ENCODE data around the gene PSMC3. TPM values are rescaled to one million over a fixed set of nuclear protein-coding genes. Genes with fewer than 3 reads are reported as not detected.

The PSMC3 gene
- total and polyA plus RNA-seq, 2 donors (not counting 1 experiment from before 2014, with no cell fraction given) = 36.7 to 62.7 TPM

DNA sequence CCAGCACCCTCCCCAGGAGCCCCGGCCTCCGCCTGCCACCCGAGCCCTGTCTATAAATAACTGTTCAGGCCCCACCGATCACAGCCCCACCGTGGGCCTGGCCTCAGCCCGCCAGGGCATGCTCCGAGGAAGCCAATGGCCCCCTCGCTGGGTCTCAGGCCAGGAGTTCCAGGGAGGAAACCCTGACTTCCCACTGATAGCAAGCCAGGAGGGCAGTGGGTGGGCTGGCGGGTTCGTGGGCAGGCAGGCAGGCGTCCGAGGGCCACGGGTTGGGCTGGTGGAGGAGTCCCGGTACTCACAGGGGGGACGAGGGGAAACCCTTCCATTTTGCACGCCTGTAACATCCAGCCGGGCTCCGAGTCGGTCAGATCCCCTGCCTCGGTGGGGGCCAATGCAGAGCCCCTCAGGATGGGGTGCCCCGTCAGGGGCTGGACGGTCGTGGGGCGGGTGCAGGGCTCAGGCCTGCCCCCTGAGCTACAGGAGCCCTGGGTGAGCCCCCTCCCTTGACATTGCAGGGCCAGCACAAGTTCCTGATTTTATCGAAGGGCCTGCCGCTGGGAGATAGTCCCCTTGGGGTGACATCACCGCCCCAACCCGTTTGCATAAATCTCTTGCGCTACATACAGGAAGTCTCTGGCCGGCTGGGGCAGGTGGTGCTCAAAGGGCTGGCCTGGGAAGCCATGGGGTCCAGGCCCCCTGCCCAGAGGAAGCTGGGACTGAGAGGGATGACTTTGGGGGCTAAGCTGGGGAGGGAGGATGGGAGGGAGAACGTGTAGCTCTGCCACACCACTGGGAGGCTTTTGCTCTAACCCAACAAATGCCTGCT is 48.0 kb downstream of the PSMC3 start, which contains the start of gene SPI1:
SPI1 (minus strand) TSS at position 538 of the 826 bp plus-strand sequence; CDS start at position 344, 194 bp downstream.
- Mint-ChIP-seq H3K4me1 (peaks cover 38% of the 10 kb centered on the region), H3K27me3 (no peaks in the 10 kb centered on the region), H3K9me3 (ENCODE audit: insufficient read depth) (no peaks in the 10 kb centered on the region), H3K27ac (no peak within 1 kb of the TSS), H3K4me3 (peak within 1 kb of the TSS; percentile 92)
- peaks cover 45 to 51% of the 10 kb centered on the region in 2 donors for H3K4me1 ChIP-seq (ENCODE audit: control insufficient read depth in 2 of 2, insufficient read depth in 2 of 2, low read length in 2 of 2)
- peak within 1 kb of the TSS; percentile 73 for H2AFZ ChIP-seq (ENCODE audit: insufficient read depth, low read depth, low read length, poor library complexity, severe bottlenecking)
- TF ChIP-seq EZH2 (IDR thresholded peaks at IDR 0.05; ENCODE audit: borderline replicate concordance, insufficient read depth, low read depth, low read length, poor library complexity, severe bottlenecking) = no peak
- TF ChIP-seq, protein P1, sequence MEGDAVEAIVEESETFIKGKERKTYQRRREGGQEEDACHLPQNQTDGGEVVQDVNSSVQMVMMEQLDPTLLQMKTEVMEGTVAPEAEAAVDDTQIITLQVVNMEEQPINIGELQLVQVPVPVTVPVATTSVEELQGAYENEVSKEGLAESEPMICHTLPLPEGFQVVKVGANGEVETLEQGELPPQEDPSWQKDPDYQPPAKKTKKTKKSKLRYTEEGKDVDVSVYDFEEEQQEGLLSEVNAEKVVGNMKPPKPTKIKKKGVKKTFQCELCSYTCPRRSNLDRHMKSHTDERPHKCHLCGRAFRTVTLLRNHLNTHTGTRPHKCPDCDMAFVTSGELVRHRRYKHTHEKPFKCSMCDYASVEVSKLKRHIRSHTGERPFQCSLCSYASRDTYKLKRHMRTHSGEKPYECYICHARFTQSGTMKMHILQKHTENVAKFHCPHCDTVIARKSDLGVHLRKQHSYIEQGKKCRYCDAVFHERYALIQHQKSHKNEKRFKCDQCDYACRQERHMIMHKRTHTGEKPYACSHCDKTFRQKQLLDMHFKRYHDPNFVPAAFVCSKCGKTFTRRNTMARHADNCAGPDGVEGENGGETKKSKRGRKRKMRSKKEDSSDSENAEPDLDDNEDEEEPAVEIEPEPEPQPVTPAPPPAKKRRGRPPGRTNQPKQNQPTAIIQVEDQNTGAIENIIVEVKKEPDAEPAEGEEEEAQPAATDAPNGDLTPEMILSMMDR (IDR thresholded peaks at IDR 0.05) = no peak
- no peaks in the 10 kb centered on the region for H3K27me3 ChIP-seq (replicated peaks in 1 of 4; ENCODE audit: control extremely low read depth in 1 of 4, control insufficient read depth in 3 of 4, insufficient read depth in 4 of 4, low read length in 3 of 4)
- no peaks in the 10 kb centered on the region for H3K9me3 ChIP-seq (ENCODE audit: control extremely low read depth in 1 of 3, control insufficient read depth in 2 of 3, insufficient read depth in 1 of 3, low read length in 2 of 3)
- peaks cover 0 to 23% of the 10 kb centered on the region in 2 experiments for H3K36me3 ChIP-seq (replicated peaks in 1 of 2; ENCODE audit: control extremely low read depth in 1 of 2, control insufficient read depth in 1 of 2, extremely low read depth in 1 of 2, insufficient read depth in 2 of 2, low read length in 1 of 2)
- ChIA-PET CTCF (interaction anchor here (0.9 to 2.6 kb wide), 9 partner anchors 9 to 130 kb away, joined by 3 to 18 read pairs (median 10); partner anchors contain the start of genes ACP2 and SLC39A13), POLR2A (interaction anchor here (0.5 to 4.1 kb wide), 11 partner anchors 12 to 164 kb away, joined by 3 to 50 read pairs (median 7); partner anchors contain the start of genes ACP2 and DDB2)
- H3K27ac ChIP-seq (ENCODE audit: low read length in 2 of 2) = peak within 1 kb of the TSS; percentile 96 to 97
- WGBS (ENCODE audit: insufficient coverage) = 3% methylated on average over 30 of the region's 31 CpGs
- peak within 1 kb of the TSS; percentile 47 to 99 (median 91) for H3K4me3 ChIP-seq (ENCODE audit: control extremely low read depth in 1 of 5, extremely low read depth in 1 of 5, insufficient read depth in 1 of 5, low read depth in 2 of 5, low read length in 4 of 5)
- peaks cover 37% of the 10 kb centered on the region for H4K20me1 ChIP-seq (ENCODE audit: control insufficient read depth, insufficient read depth, low read length, poor library complexity, severe bottlenecking)
- ATAC-seq (ENCODE audit: low read depth) = peak; percentile 86
- peak; percentile 91 for DNase-seq
- intact Hi-C loops (cut with micrococcal nuclease) = loop anchor here (1.0 to 10.0 kb wide), 7 partner anchors 16 to 201 kb away; partner anchors contain the start of genes ARFGAP2, PSMC3 and SLC39A13
- peak within 1 kb of the TSS; percentile 99 for H3K9ac ChIP-seq (ENCODE audit: low read length)
- H3K4me2 ChIP-seq (replicated peaks; ENCODE audit: low read depth, low read length, poor library complexity, severe bottlenecking) = peak within 1 kb of the TSS; percentile 100
- peaks cover 97% of the 10 kb centered on the region for H3K79me2 ChIP-seq (ENCODE audit: control insufficient read depth, insufficient read depth, low read length)
